Measurements from ENCODE around the gene HHEX.

DNA sequence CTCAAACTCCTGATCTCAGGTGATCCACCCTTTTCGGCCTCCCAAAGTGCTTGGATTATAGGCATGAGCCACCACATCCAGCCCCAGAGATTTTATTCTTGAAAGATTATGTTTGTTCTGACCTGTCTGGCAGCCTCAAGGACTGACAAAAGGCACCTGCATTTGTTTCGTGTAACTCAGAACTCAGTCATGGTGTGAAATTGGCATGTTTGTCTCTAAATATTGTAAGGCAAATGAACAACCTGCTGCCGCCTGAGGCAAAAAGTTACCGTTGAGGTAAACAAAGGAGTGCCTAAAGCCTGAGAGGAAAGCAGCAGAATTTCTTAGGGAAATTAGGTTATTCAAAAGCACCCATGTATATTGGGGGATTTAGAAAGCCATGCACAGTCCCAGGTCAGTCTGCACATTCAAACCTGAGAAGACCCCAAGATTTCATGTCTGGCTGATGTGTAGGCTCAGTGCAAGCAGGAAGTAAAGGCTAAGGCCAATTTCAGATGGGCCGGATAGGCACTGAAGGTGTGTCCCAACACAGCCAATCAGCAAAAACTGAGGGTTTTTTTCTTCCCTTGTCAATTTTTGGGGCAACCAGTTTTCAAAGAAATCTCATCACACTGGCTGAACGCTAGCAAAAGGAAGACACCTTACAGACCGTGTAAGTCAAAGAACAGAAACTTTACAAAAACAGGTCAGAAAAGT lies 33.3 kb upstream of the HHEX start:
- TF ChIP-seq CTCF (IDR thresholded peaks at IDR 0.05; ENCODE audit: control extremely low read depth in 1 of 3, insufficient read depth in 1 of 3, low read depth in 1 of 3, low read length in 3 of 3) (no peak), EZH2 (IDR thresholded peaks at IDR 0.05; ENCODE audit: low read depth, low read length, severe bottlenecking) (no peak), TAF1 (IDR thresholded peaks at IDR 0.05; ENCODE audit: low read depth, low read length) (no peak), MAX (IDR thresholded peaks at IDR 0.05) (no peak)

Measured in H1 (cell line).